NCI-H1105 treated with DMSO at 0.1 percent for 48 hours (cell line): Measurements from ENCODE around the gene ABHD1.

Experiments
- DNase-seq: peaks from one replicate; lab custom pipeline; 2025; lab: John Stamatoyannopoulos, UW

ABHD1 gene

GRCh38 chr2:27135478-27135955, 11.9 kb downstream of the ABHD1 start:
- no peak for DNase-seq

DNA sequence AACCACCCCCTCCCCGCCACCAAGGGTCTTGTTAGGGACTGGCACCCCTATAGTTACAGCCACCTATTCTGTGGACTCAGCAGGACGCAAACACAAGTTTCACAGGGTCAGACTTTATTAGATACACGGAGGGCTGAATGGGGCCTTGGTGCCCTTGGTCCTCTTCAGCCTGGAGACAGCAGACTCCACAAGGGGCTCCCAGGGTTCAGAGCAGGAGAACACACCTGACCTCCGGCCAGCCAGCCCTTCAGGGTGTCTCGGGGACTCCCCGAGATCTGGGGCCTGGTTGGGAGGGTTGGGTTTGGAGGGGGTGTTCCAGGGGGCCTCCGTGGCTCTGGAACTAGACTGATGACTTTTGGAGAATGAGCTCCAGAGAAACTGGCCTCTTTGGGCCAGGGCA, 13.1 kb downstream of the ABHD1 start:
- no peak for DNase-seq

GRCh38 chr2:27137322-27137935, 13.8 kb downstream of the ABHD1 start:
- DNase-seq: no peak

- no peak for DNase-seq
Observed at GRCh38 chr2:27138111-27138510, 14.5 kb downstream of the ABHD1 start.

GRCh38 chr2:27139310-27139709, 15.7 kb downstream of the ABHD1 start, which contains the start of gene PRR30:
Gene PRR30, minus strand, starts transcription at chr2:27139410. Its CDS starts 1,081 bp downstream, at chr2:27138329.
- DNase-seq: no peak

DNA sequence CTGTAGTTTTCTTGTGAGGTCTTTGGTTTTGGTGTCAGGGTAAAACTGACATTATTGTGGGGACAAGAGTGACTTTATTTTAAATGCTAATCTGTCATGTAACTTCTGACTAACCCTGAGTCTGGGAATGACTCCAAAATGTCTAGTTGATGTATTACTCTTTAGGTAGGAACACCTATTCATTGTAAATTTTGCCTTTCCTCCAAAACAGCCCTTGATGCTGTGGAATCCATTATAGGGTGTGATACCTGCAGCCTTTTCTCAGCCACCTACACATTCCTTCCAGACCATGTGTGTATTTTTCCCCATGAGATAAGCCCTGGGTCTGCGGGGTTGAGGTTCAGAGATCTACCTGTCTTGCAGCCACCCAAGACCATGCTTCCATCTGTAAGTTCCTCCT, 19.7 kb downstream of the ABHD1 start:
- DNase-seq: no peak

- no peak for DNase-seq
Observed at GRCh38 chr2:27145682-27146081, 22.1 kb downstream of the ABHD1 start.

GRCh38 chr2:27147935-27148334, 24.3 kb downstream of the ABHD1 start:
- no peak for DNase-seq

GRCh38 chr2:27148801-27149439, 25.3 kb downstream of the ABHD1 start, which contains the start of gene TCF23:
Gene TCF23, plus strand, starts transcription at chr2:27149004. Its CDS starts 130 bp downstream, at chr2:27149134.
- no peak for DNase-seq

GRCh38 chr2:27149570-27150405, 26.2 kb downstream of the ABHD1 start:
- no peak for DNase-seq

DNA sequence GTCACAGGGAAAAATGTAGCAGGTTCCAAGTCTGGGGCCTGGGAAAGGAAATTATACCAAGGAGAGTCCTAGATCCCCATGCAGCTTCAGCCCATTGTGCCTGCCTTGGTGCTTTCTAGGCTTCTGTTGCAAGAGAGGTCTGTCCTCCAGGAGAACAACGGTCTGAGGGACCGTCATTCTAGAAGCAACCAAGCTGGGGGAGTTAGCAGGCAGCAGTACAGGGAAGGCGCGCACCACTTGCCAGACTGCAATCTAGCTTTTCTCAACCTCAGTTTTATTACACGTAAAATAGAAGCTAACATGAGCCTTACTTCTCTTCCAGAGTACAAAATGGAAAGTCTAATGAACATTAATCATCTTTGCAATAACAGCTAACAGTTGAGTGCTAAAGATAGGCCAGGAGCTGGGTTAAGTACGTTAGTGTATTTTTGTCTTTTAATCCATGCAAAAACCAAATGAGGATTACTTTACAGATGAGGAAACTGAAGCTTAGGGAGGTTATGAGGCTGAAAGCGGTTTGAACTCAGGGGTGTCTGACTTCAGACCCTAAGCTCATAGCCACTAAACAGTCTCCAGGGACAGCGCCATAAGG, 27.1 kb downstream of the ABHD1 start:
- no peak for DNase-seq

DNA sequence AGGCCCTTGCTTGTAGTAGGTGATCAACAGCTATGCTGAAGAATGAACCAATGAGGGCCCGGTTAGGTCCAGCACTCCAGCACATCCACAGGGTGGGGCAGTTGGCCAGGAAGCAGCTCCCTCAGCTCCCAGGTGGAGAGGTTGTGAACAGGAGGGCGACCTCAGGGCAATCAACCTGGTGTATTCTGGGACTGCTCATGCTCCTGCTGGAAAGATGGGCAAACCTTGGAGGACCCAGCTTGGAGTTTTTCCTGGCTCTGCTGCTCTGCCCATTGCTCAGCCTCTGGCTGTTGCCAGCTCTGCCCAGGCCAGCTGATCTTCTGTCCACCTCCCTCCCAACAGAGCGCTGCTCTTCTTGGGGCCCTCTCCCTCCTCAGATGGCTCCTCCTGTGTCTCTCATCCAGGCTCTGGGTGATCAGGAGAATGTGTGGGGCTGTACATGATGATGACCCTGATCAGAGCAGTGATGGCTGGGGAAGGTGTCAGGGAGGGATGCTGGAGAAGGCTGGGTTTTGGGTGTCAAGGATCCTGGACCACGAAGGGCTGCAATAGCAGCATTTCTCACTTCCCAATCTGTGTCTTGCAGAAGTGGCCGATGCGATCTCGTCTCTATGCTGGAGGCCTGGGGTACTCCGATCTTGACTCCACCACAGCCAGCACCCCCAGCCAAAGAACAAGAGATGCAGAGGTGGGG, 28.6 kb downstream of the ABHD1 start:
- DNase-seq: no peak

DNA sequence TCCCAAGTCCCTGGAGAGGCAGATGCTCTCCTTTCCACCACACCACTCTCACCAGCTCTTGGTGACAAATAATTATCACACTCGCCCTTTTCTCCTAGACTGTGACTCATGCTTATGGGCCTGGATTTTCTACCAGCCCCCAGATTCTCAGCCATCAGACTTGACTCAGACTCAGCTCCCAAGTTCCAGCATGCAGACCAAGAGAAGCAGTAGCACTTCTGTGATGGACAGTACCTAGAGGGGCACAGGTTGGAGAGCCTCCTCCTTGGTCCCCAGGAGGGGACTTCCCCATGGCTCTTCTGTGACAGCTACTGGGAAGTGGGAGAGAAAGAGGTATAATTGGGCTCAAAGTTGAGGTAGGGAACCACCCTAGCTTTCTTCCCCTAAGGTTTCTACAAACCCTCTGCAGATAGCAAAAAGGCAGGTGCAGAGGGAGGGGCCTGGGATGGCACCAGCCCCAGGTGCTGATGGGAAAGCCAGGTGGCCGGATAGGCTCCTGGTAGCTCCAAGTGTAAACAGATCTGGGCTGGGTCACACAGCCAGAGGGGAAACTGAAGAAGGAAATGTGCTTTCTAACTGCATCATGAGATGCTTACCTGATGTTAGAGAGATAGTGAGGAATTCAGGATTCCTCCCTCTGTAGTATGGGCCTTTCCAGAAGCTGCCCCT, 29.3 kb downstream of the ABHD1 start:
- DNase-seq: no peak

- no peak for DNase-seq
Observed at GRCh38 chr2:27154488-27154887, 30.9 kb downstream of the ABHD1 start.

- no peak for DNase-seq
Observed at GRCh38 chr2:27155069-27155520, 31.5 kb downstream of the ABHD1 start.

GRCh38 chr2:27158468-27158867, 34.9 kb downstream of the ABHD1 start:
- no peak for DNase-seq

- no peak for DNase-seq
Observed at GRCh38 chr2:27159271-27159670, 35.7 kb downstream of the ABHD1 start.

- no peak for DNase-seq
Observed at GRCh38 chr2:27160191-27160590, 36.6 kb downstream of the ABHD1 start.

GRCh38 chr2:27162151-27163121, 38.8 kb downstream of the ABHD1 start:
- DNase-seq: no peak
